Neural progenitor cell (in vitro differentiated cells): ENCODE data around the gene TMEM120B. TPM values are rescaled to one million over a fixed set of nuclear protein-coding genes. Genes with fewer than 3 reads are reported as not detected.

Source experiments
- DNase-seq: peaks from one replicate; pipeline ENCODE4 v3.0.0-alpha.2; 2016; ENCODE audit warnings: low spot score
- H2AFZ ChIP-seq: fragments of 200-600 bp; sonication (generic); replicated peaks from 2 replicates; pipeline ENCODE4 v1.6.1; 2016; ENCODE audit warnings: antibody characterized with exemption
- H3F3A ChIP-seq: fragments of 200-600 bp; sonication (generic); 2 replicates; pipeline ENCODE4 v1.6.1; 2016; ENCODE audit warnings: antibody characterized with exemption, low read depth
- H3K27ac ChIP-seq: fragments of 200-600 bp; sonication (generic); 2 replicates; pipeline ENCODE4 v1.5.1; 2016; ENCODE audit warnings: mild to moderate bottlenecking
- H3K27me3 ChIP-seq: fragments of 200-600 bp; sonication (generic); 2 replicates; pipeline ENCODE4 v1.6.1; 2016; ENCODE audit warnings: mild to moderate bottlenecking, moderate library complexity
- H3K36me3 ChIP-seq: fragments of 200-600 bp; sonication (generic); 2 replicates; pipeline ENCODE4 v1.5.1; 2016
- H3K4me1 ChIP-seq: fragments of 200-600 bp; sonication (generic); 2 replicates; pipeline ENCODE4 v1.6.1; 2016; ENCODE audit warnings: mixed run types
- H3K4me2 ChIP-seq: fragments of 200-600 bp; sonication (generic); 2 replicates; pipeline ENCODE4 v1.6.1; 2016
- H3K4me3 ChIP-seq: fragments of 200-600 bp; sonication (generic); 2 replicates; pipeline ENCODE4 v1.5.1; 2016
- H3K79me2 ChIP-seq: fragments of 200-600 bp; sonication (generic); 2 replicates; pipeline ENCODE4 v1.6.1; 2016; ENCODE audit warnings: low read depth
- H3K9ac ChIP-seq: fragments of 200-600 bp; sonication (generic); 2 replicates; pipeline ENCODE4 v1.6.1; 2016
- H3K9me3 ChIP-seq: fragments of 200-600 bp; sonication (generic); 2 replicates; pipeline ENCODE4 v1.5.1; 2016; ENCODE audit warnings: low read depth
- H4K20me1 ChIP-seq: fragments of 200-600 bp; sonication (generic); 2 replicates; pipeline ENCODE4 v1.6.1; 2016; ENCODE audit warnings: low read depth
- H3K27ac Mint-ChIP-seq: 3 replicates; pipeline ENCODE4 v1.8.0; 2021; ENCODE audit warnings: mixed read lengths
- H3K27me3 Mint-ChIP-seq: 2 replicates; pipeline ENCODE4 v1.8.0; 2022; ENCODE audit warnings: low read depth, mild to moderate bottlenecking, inconsistent platforms, moderate library complexity, mixed read lengths; ENCODE audit not compliant: insufficient read depth
- H3K36me3 Mint-ChIP-seq: 3 replicates; pipeline ENCODE4 v1.8.0; 2021; ENCODE audit warnings: mixed read lengths
- H3K4me1 Mint-ChIP-seq: 3 replicates; pipeline ENCODE4 v1.8.0; 2021; ENCODE audit warnings: mixed read lengths
- H3K4me3 Mint-ChIP-seq: 3 replicates; pipeline ENCODE4 v1.8.0; 2021; ENCODE audit warnings: mild to moderate bottlenecking, moderate library complexity, mixed read lengths
- H3K9me3 Mint-ChIP-seq: 3 replicates; pipeline ENCODE4 v1.8.0; 2020; ENCODE audit warnings: mixed read lengths
- CTCF ChIP-seq: fragments of 200-600 bp; sonication (generic); IDR thresholded peaks from 2 replicates; pipeline ENCODE4 v1.5.1; 2017; ENCODE audit warnings: antibody characterized with exemption, mild to moderate bottlenecking
- EZH2 ChIP-seq: fragments of 200-600 bp; sonication (generic); IDR thresholded peaks from 2 replicates; pipeline ENCODE4 v1.6.1; 2017; ENCODE audit warnings: antibody characterized with exemption, mild to moderate bottlenecking, moderate library complexity
- EZH2phosphoT487 ChIP-seq: fragments of 200-600 bp; sonication (generic); IDR thresholded peaks from 2 replicates; pipeline ENCODE4 v1.6.1; 2017; ENCODE audit warnings: antibody characterized with exemption
- total RNA-seq: library from RNA; depleted of rRNA; stranded (reverse); fragments of >200 nt; gene quantifications from 2 replicates; pipeline ENCODE4 v1.2.3, GENCODE V29; 2015; ENCODE audit warnings: low replicate concordance

Gene TMEM120B
- total RNA-seq, 1 donor from 2014 or later = 4.7 TPM

GRCh38 chr12:121783766-121784165, 71.2 kb downstream of the TMEM120B start:
- Mint-ChIP-seq H3K4me3 (no peak overlapping the region), H3K4me1 (peaks cover 21% of the 10 kb centered on the region), H3K9me3 (no peaks in the 10 kb centered on the region), H3K36me3 (peaks cover 2% of the 10 kb centered on the region), H3K27me3 (peaks cover 7% of the 10 kb centered on the region), H3K27ac (no peak overlapping the region)
- no peaks in the 10 kb centered on the region for H3K36me3 ChIP-seq
- H3K9me3 ChIP-seq = no peaks in the 10 kb centered on the region
- no peak overlapping the region for H3K27ac ChIP-seq
- H3K4me3 ChIP-seq = no peak overlapping the region
- TF ChIP-seq CTCF (no peak), EZH2phosphoT487 (no peak), EZH2 (no peak)
- no peak overlapping the region for H3K4me2 ChIP-seq
- peaks cover 13% of the 10 kb centered on the region for H4K20me1 ChIP-seq
- H3K9ac ChIP-seq = no peak overlapping the region
- H3F3A ChIP-seq = peaks cover 14% of the 10 kb centered on the region
- no peak overlapping the region for H2AFZ ChIP-seq
- peaks cover 11% of the 10 kb centered on the region for H3K4me1 ChIP-seq
- no peak for DNase-seq
- H3K79me2 ChIP-seq = no peaks in the 10 kb centered on the region
- no peaks in the 10 kb centered on the region for H3K27me3 ChIP-seq

GRCh38 chr12:121784460-121784859, 71.9 kb downstream of the TMEM120B start:
- Histone ChIP-seq H3K4me3 (no peak overlapping the region), H3K4me2 (no peak overlapping the region), H3K27me3 (no peaks in the 10 kb centered on the region), H3K79me2 (no peaks in the 10 kb centered on the region), H3K9ac (no peak overlapping the region), H3K4me1 (peaks cover 11% of the 10 kb centered on the region), H2AFZ (no peak overlapping the region), H3K9me3 (no peaks in the 10 kb centered on the region), H4K20me1 (peaks cover 13% of the 10 kb centered on the region), H3K27ac (no peak overlapping the region), H3K36me3 (no peaks in the 10 kb centered on the region), H3F3A (peaks cover 14% of the 10 kb centered on the region)
- H3K27ac Mint-ChIP-seq = no peak overlapping the region
- peaks cover 2% of the 10 kb centered on the region for H3K36me3 Mint-ChIP-seq
- DNase-seq = no peak
- peaks cover 7% of the 10 kb centered on the region for H3K27me3 Mint-ChIP-seq
- peaks cover 21% of the 10 kb centered on the region for H3K4me1 Mint-ChIP-seq
- no peak overlapping the region for H3K4me3 Mint-ChIP-seq
- TF ChIP-seq EZH2 (no peak), CTCF (no peak)
- no peaks in the 10 kb centered on the region for H3K9me3 Mint-ChIP-seq

- Histone ChIP-seq H3K9me3 (no peaks in the 10 kb centered on the region), H3K27me3 (no peaks in the 10 kb centered on the region), H3K4me2 (no peak overlapping the region), H3K36me3 (no peaks in the 10 kb centered on the region), H3K79me2 (no peaks in the 10 kb centered on the region), H4K20me1 (peaks cover 7% of the 10 kb centered on the region), H3K9ac (no peak overlapping the region), H3K27ac (no peak overlapping the region), H2AFZ (no peak overlapping the region), H3F3A (peaks cover 12% of the 10 kb centered on the region), H3K4me1 (peaks cover 10% of the 10 kb centered on the region), H3K4me3 (no peak overlapping the region)
- TF ChIP-seq EZH2phosphoT487 (no peak), CTCF (no peak), EZH2 (no peak)
- Mint-ChIP-seq H3K9me3 (no peaks in the 10 kb centered on the region), H3K27ac (peak overlapping the region; percentile 74), H3K36me3 (peaks cover 5% of the 10 kb centered on the region), H3K27me3 (peaks cover 3% of the 10 kb centered on the region), H3K4me1 (peaks cover 29% of the 10 kb centered on the region), H3K4me3 (no peak overlapping the region)
- no peak for DNase-seq
These were observed 73.9 kb downstream of the TMEM120B start for GRCh38 chr12:121786440-121786825.
